ENCODE results near the gene SP8. TPM values are rescaled to one million over a fixed set of nuclear protein-coding genes. Genes with fewer than 3 reads are reported as not detected.

The SP8 gene
- total RNA-seq, 1 donor from 2014 or later: not detected

GRCh38 chr7:20791538-20792434 is 5.1 kb upstream of the SP8 start:
- H3K27me3 Mint-ChIP-seq (ENCODE audit: low read depth): peaks cover 83% of the 10 kb centered on the region
- H3K9me3 Mint-ChIP-seq: no peaks in the 10 kb centered on the region
- no peak for DNase-seq (ENCODE audit: low spot score)
- H3K27ac Mint-ChIP-seq: no peak overlapping the region
- intact Hi-C loops (cut with micrococcal nuclease): loop anchor here (5.0 to 10.0 kb wide), 2 partner anchors 459 to 1647 kb away; partner anchors contain the start of genes FERD3L and ITGB8
- H3K4me3 Mint-ChIP-seq (ENCODE audit: low read depth): no peak overlapping the region
- H3K4me1 Mint-ChIP-seq (ENCODE audit: low read depth): peaks cover 9% of the 10 kb centered on the region
- H3K36me3 Mint-ChIP-seq (ENCODE audit: low read depth): no peaks in the 10 kb centered on the region

DNA sequence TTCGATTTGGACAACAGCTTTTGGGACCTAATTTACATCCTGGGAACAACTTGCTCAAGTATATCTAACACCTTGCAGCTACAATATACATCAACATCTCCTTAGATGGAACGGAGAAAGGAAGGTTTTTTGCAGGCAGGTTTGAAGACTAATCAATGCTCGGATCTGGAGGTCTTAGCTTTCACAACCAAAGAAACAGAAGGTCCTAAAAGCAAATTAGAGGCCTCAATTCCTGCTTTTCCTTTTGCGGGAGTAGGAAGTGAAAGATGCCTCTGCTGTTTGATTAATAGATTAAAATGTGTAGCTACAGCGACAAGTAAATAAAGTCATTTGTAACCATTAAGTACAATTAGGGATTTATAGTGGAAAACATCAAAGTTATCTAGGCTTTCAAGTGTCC is 3.7 kb upstream of the SP8 start:
- no peak overlapping the region for H3K4me3 Mint-ChIP-seq (ENCODE audit: low read depth)
- peaks cover 82% of the 10 kb centered on the region for H3K27me3 Mint-ChIP-seq (ENCODE audit: low read depth)
- DNase-seq (ENCODE audit: low spot score): no peak
- H3K27ac Mint-ChIP-seq: no peak overlapping the region
- H3K9me3 Mint-ChIP-seq: no peaks in the 10 kb centered on the region
- no peaks in the 10 kb centered on the region for H3K36me3 Mint-ChIP-seq (ENCODE audit: low read depth)
- intact Hi-C loops (cut with micrococcal nuclease): loop anchor here (5.0 to 10.0 kb wide), 2 partner anchors 458 to 1646 kb away; partner anchors contain the start of genes FERD3L and ITGB8
- H3K4me1 Mint-ChIP-seq (ENCODE audit: low read depth): peaks cover 12% of the 10 kb centered on the region

DNA sequence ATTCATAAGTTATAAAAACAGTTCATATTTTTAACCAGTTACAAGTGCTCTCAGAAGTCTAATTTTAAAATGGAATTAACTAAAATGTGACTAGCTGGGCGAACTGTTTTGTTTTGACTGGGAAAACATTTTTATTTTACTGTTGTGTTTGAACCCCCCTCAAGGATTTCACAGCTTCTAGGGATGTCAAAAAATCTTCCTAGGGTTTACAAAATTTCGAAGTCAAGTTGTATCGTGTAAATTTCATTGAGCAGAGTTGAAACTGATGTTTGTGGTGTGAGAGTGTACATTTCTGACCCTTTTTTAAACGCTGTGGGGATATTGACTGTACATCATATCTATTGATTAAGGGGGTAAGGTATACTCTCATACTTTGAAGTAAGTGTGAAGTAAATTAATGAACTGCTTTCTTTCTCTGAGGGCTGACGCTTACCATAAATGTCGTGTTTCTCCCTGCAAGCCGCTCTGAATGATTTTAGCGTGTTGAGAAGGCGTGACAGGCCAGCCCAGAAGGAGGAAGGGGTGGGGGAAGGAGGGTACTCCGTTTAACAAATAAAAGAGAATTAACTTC is 1.8 kb upstream of the SP8 start:
- intact Hi-C loops (cut with micrococcal nuclease): loop anchor here (1.0 to 10.0 kb wide), 3 partner anchors 8 to 1676 kb away; partner anchors contain the start of gene TMEM196
- Mint-ChIP-seq H3K27ac (no peak overlapping the region), H3K9me3 (no peaks in the 10 kb centered on the region), H3K36me3 (ENCODE audit: low read depth) (peaks cover 3% of the 10 kb centered on the region), H3K4me1 (ENCODE audit: low read depth) (peaks cover 15% of the 10 kb centered on the region), H3K4me3 (ENCODE audit: low read depth) (no peak overlapping the region), H3K27me3 (ENCODE audit: low read depth) (peaks cover 75% of the 10 kb centered on the region)
- DNase-seq (ENCODE audit: low spot score): no peak

- no peak for DNase-seq (ENCODE audit: low spot score)
- intact Hi-C loops (cut with micrococcal nuclease): loop anchor here (1.0 to 10.0 kb wide), 3 partner anchors 8 to 1676 kb away; partner anchors contain the start of gene TMEM196
- Mint-ChIP-seq H3K9me3 (no peaks in the 10 kb centered on the region), H3K27me3 (ENCODE audit: low read depth) (peaks cover 75% of the 10 kb centered on the region), H3K27ac (peak overlapping the region; percentile 59), H3K4me1 (ENCODE audit: low read depth) (peaks cover 15% of the 10 kb centered on the region), H3K36me3 (ENCODE audit: low read depth) (peaks cover 3% of the 10 kb centered on the region), H3K4me3 (ENCODE audit: low read depth) (no peak overlapping the region)
Observed at GRCh38 chr7:20787660-20788419, 1.2 kb upstream of the SP8 start.

DNA sequence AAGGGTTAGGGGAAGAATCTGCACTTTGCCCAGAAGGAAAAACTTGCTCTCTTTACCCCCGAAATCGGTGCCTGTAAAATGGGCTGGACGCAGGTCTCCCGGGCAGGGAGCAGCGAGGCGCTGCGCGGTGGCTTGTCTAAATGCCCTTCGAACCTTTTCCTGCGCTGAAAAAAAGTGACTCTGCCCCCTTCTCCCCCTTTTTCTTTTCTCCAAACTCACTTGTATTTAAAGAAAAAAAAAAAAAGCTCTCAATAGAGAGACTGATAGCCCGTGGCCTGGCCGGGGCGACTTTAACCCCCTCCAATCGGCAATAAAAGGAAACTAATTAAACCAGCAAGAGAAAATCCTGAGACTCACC is 286 bp downstream of the SP8 start:
- H3K27me3 Mint-ChIP-seq (ENCODE audit: low read depth): peaks cover 73% of the 10 kb centered on the region
- peaks cover 15% of the 10 kb centered on the region for H3K4me1 Mint-ChIP-seq (ENCODE audit: low read depth)
- DNase-seq (ENCODE audit: low spot score): no peak
- peaks cover 3% of the 10 kb centered on the region for H3K36me3 Mint-ChIP-seq (ENCODE audit: low read depth)
- H3K27ac Mint-ChIP-seq: peak overlapping the region; percentile 17
- intact Hi-C loops (cut with micrococcal nuclease): loop anchor here (5.0 to 10.0 kb wide), 2 partner anchors 1012 to 1674 kb away; partner anchors contain the start of gene TMEM196
- H3K9me3 Mint-ChIP-seq: no peaks in the 10 kb centered on the region
- peak overlapping the region; percentile 38 for H3K4me3 Mint-ChIP-seq (ENCODE audit: low read depth)

GRCh38 chr7:20786049-20786412 is 655 bp downstream of the SP8 start:
- Mint-ChIP-seq H3K9me3 (no peaks in the 10 kb centered on the region), H3K4me1 (ENCODE audit: low read depth) (peaks cover 15% of the 10 kb centered on the region), H3K4me3 (ENCODE audit: low read depth) (peak overlapping the region; percentile 38), H3K27ac (peak overlapping the region; percentile 17), H3K27me3 (ENCODE audit: low read depth) (peaks cover 71% of the 10 kb centered on the region), H3K36me3 (ENCODE audit: low read depth) (peaks cover 3% of the 10 kb centered on the region)
- DNase-seq (ENCODE audit: low spot score): no peak
- intact Hi-C loops (cut with micrococcal nuclease): loop anchor here (5.0 to 10.0 kb wide), 2 partner anchors 1011 to 1674 kb away; partner anchors contain the start of gene TMEM196

- Mint-ChIP-seq H3K4me3 (ENCODE audit: low read depth) (peak overlapping the region; percentile 17), H3K27me3 (ENCODE audit: low read depth) (peaks cover 71% of the 10 kb centered on the region), H3K9me3 (no peaks in the 10 kb centered on the region), H3K36me3 (ENCODE audit: low read depth) (peaks cover 3% of the 10 kb centered on the region), H3K27ac (no peak overlapping the region), H3K4me1 (ENCODE audit: low read depth) (peaks cover 15% of the 10 kb centered on the region)
- intact Hi-C loops (cut with micrococcal nuclease): loop anchor here (5.0 to 10.0 kb wide), 2 partner anchors 1011 to 1673 kb away; partner anchors contain the start of gene TMEM196
- no peak for DNase-seq (ENCODE audit: low spot score)
Observed at GRCh38 chr7:20785157-20786048, 1.3 kb downstream of the SP8 start.

- intact Hi-C loops (cut with micrococcal nuclease): loop anchor here (5.0 to 10.0 kb wide), 2 partner anchors 1010 to 1672 kb away; partner anchors contain the start of gene TMEM196
- DNase-seq (ENCODE audit: low spot score): no peak
- no peak overlapping the region for H3K4me3 Mint-ChIP-seq (ENCODE audit: low read depth)
- peaks cover 15% of the 10 kb centered on the region for H3K4me1 Mint-ChIP-seq (ENCODE audit: low read depth)
- H3K36me3 Mint-ChIP-seq (ENCODE audit: low read depth): peaks cover 3% of the 10 kb centered on the region
- H3K27me3 Mint-ChIP-seq (ENCODE audit: low read depth): peaks cover 71% of the 10 kb centered on the region
- H3K27ac Mint-ChIP-seq: no peak overlapping the region
- no peaks in the 10 kb centered on the region for H3K9me3 Mint-ChIP-seq
Observed at GRCh38 chr7:20784388-20785156, 2.1 kb downstream of the SP8 start.

DNA sequence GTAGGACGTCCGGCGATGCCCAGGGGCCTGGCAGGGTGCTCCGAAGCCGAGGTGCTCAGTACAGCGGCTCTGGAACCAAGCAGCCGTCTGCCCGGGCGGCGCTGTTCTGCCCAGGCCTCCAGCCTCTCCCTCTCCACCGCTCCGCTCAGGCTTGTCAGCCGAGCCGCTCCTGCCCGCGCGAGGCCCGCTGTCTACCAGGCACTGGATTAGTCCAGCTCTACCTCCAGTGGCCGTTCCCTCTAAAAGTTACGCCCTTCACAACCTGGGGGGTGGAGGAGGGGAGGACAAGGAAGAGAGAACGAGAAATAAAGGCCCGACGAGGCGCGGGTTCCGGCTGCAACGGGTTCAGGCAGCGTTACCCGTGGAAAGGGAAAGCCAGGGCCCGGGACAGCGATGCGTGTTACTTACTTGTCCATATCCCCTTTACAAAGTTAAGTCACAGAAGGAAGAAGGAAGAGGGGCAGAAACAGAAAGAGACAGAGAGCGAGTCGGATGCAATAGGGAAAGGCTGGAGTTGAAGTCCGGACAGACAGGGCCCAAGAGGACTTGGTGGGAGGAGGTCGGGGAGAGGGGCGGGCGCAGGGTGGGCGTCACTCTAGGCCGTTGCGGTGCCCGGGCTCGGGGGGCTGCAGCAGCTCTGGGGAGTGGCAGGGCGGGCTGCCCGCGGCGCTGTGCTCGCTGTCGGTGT is 2.8 kb downstream of the SP8 start:
- no peak for DNase-seq (ENCODE audit: low spot score)
- peaks cover 75% of the 10 kb centered on the region for H3K27me3 Mint-ChIP-seq (ENCODE audit: low read depth)

GRCh38 chr7:20783125-20783699 is 3.5 kb downstream of the SP8 start:
- intact Hi-C loops (cut with micrococcal nuclease): loop anchor here (2.0 to 10.0 kb wide), 2 partner anchors 16 to 1008 kb away; partner anchors contain the start of gene TMEM196
- Mint-ChIP-seq H3K4me1 (ENCODE audit: low read depth) (peaks cover 15% of the 10 kb centered on the region), H3K9me3 (no peaks in the 10 kb centered on the region), H3K27ac (no peak overlapping the region), H3K36me3 (ENCODE audit: low read depth) (peaks cover 3% of the 10 kb centered on the region), H3K4me3 (ENCODE audit: low read depth) (no peak overlapping the region), H3K27me3 (ENCODE audit: low read depth) (peaks cover 73% of the 10 kb centered on the region)
- DNase-seq (ENCODE audit: low spot score): no peak

More for the DNA sequence above, 2.8 kb downstream of the SP8 start:
- Mint-ChIP-seq H3K4me1 (ENCODE audit: low read depth) (peaks cover 15% of the 10 kb centered on the region), H3K36me3 (ENCODE audit: low read depth) (peaks cover 3% of the 10 kb centered on the region), H3K9me3 (no peaks in the 10 kb centered on the region), H3K27ac (peak overlapping the region; percentile 73), H3K4me3 (ENCODE audit: low read depth) (peak overlapping the region; percentile 6)
- intact Hi-C loops (cut with micrococcal nuclease): loop anchor here (2.0 to 10.0 kb wide), 2 partner anchors 15 to 1009 kb away; partner anchors contain the start of gene TMEM196

Measured in activated T-helper 2 cell treated with anti-CD3 and anti-CD28 coated beads, Interferon-gamma antibody, Interleukin-2, Interleukin-4, amounts not matched to agents 10 μg/mL and 5 μg/mL and 100 μg/mL, durations not matched to agents 14 hours and 24 hours and 36 hours (primary cell).